Neutrophil (primary cell): ENCODE results near the gene CASP14.
"Not testable (repeated sequence)": the region's sequence is repeated elsewhere in the genome, so short reads cannot be mapped to it uniquely, and the experiment has no call there.

ENCODE experiments used
- H3K27ac ChIP-seq: fragments of 200-600 bp; sonication (generic); 2 replicates; pipeline ENCODE4 v1.5.1; 2016; ENCODE audit warnings: mild to moderate bottlenecking, moderate library complexity
- H3K27me3 ChIP-seq: fragments of 200-600 bp; sonication (generic); 2 replicates; pipeline ENCODE4 v1.6.0; 2016; ENCODE audit warnings: mild to moderate bottlenecking
- H3K36me3 ChIP-seq: fragments of 200-600 bp; sonication (generic); 2 replicates; pipeline ENCODE4 v1.5.1; 2017
- H3K4me1 ChIP-seq, 2 experiments: fragments of 200-600 bp in 1 of 2; sonication (generic) in 1 of 2; 1 replicate in 1 of 2; 2 replicates in 1 of 2; pipeline versions ENCODE4 v1.5.1 to v1.6.1; 2013 to 2016; ENCODE audit warnings: low read depth in 1 of 2, low read length in 1 of 2, mild to moderate bottlenecking in 1 of 2, moderate library complexity in 1 of 2; ENCODE audit not compliant: control insufficient read depth in 1 of 2, insufficient read depth in 1 of 2
- H3K4me3 ChIP-seq, 2 experiments: fragments of 200-600 bp in 1 of 2; sonication (generic) in 1 of 2; 1 replicate in 1 of 2; 2 replicates in 1 of 2; pipeline ENCODE4 v1.5.1; 2013 to 2016; ENCODE audit warnings: low read depth in 1 of 2, low read length in 1 of 2, mild to moderate bottlenecking in 1 of 2, moderate library complexity in 1 of 2
- H3K9me3 ChIP-seq: fragments of 200-600 bp; sonication (generic); 2 replicates; pipeline ENCODE4 v1.5.1; 2016
- CTCF ChIP-seq: fragments of 200-600 bp; sonication (generic); IDR thresholded peaks from 2 replicates; pipeline ENCODE4 v1.5.1; 2016; ENCODE audit warnings: antibody characterized with exemption

The CASP14 gene

GRCh38 chr19:15047680-15048079, 1.6 kb upstream of the CASP14 start:
- Histone ChIP-seq H3K4me1 (peaks cover 0 to 10% of the 10 kb centered on the region in 2 experiments), H3K9me3 (no peaks in the 10 kb centered on the region), H3K36me3 (no peaks in the 10 kb centered on the region), H3K27me3 (peaks cover 16% of the 10 kb centered on the region), H3K4me3 (no peak overlapping the region), H3K27ac (no peak overlapping the region)
- no peak for TF ChIP-seq CTCF

DNA sequence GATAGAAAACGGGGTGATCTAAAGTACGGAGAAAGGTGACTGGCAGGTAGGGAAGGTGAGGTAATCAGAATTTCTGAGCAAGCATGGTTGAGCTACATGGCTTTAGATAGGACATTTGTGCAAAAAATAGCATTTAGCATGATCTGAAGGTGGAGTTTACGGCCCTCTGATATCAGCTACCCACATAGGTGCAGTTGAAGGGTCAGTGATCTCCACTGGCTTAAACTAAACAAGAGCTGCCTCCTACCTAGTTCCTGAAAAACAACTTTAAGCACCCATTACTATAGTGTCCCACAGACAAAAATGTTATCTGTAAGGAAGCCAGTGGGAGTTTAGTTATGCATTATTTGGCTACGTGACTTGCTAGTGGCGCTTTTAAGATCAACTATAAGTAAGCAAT, 1.2 kb upstream of the CASP14 start:
- no peak for TF ChIP-seq CTCF

GRCh38 chr19:15050639-15051038, 1.4 kb downstream of the CASP14 start:
- Histone ChIP-seq H3K9me3 (no peaks in the 10 kb centered on the region), H3K27me3 (peaks cover 25% of the 10 kb centered on the region), H3K4me1 (peaks cover 0 to 5% of the 10 kb centered on the region in 2 experiments), H3K4me3 (no peak overlapping the region), H3K36me3 (no peaks in the 10 kb centered on the region), H3K27ac (no peak overlapping the region)
- TF ChIP-seq CTCF, result no peak

More for the DNA sequence above, 1.2 kb upstream of the CASP14 start:
- no peak overlapping the region for H3K27ac ChIP-seq
- peaks cover 16% of the 10 kb centered on the region for H3K27me3 ChIP-seq
- H3K36me3 ChIP-seq, result no peaks in the 10 kb centered on the region
- peaks cover 0 to 5% of the 10 kb centered on the region in 2 experiments for H3K4me1 ChIP-seq
- H3K9me3 ChIP-seq, result no peaks in the 10 kb centered on the region
- no peak overlapping the region for H3K4me3 ChIP-seq

DNA sequence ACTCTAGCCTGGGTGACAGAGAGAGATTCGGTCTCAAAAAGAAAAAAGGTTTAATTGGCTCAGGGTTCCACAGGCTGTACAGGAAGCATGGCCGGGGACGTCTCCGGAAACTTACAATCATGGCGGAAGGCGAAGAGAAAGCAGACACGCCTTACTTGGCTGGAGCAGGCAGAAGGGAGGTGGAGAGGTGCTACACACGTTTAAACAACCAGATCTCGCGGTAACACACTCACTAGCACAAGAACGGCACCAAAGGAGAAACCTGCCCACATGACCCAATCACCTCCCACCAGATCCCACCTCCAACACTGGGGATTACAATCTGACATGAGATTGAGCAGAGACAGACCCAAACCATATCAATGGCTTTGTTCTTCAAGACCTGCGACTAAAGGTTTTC, 12.8 kb downstream of the CASP14 start:
- H3K27me3 ChIP-seq, result peaks cover 45% of the 10 kb centered on the region
- H3K9me3 ChIP-seq, result no peaks in the 10 kb centered on the region
- H3K27ac ChIP-seq, result no peak overlapping the region
- no peaks in the 10 kb centered on the region for H3K4me1 ChIP-seq
- no peak overlapping the region for H3K4me3 ChIP-seq
- TF ChIP-seq CTCF, result no peak
- no peaks in the 10 kb centered on the region for H3K36me3 ChIP-seq

GRCh38 chr19:15070386-15070785, 21.1 kb downstream of the CASP14 start:
- not testable (repeated sequence) for H3K27ac ChIP-seq, H3K4me3 ChIP-seq, H3K4me1 ChIP-seq, H3K36me3 ChIP-seq, H3K9me3 ChIP-seq
- peaks cover 23% of the 10 kb centered on the region for H3K27me3 ChIP-seq

GRCh38 chr19:15072930-15073647, 23.8 kb downstream of the CASP14 start:
- no peak overlapping the region for H3K27ac ChIP-seq
- no peaks in the 10 kb centered on the region for H3K9me3 ChIP-seq
- no peaks in the 10 kb centered on the region for H3K36me3 ChIP-seq
- no peak for TF ChIP-seq CTCF
- no peak overlapping the region for H3K4me3 ChIP-seq
- no peaks in the 10 kb centered on the region for H3K4me1 ChIP-seq
- peaks cover 9% of the 10 kb centered on the region for H3K27me3 ChIP-seq
